ENCODE data around the gene LEFTY1. TPM values are rescaled to one million over a fixed set of nuclear protein-coding genes. Genes with fewer than 3 reads are reported as not detected.

LEFTY1 gene
- total and polyA plus RNA-seq, 2 donors (not counting 3 experiments of a cell fraction or from before 2014, with no cell fraction given), result not detected

- no peaks in the 10 kb centered on the region for H3K36me3 ChIP-seq (ENCODE audit: control insufficient read depth in 2 of 2, extremely low read depth in 1 of 2, insufficient read depth in 2 of 2, low read length in 2 of 2)
- no peaks in the 10 kb centered on the region for H4K20me1 ChIP-seq (replicated peaks; ENCODE audit: control insufficient read depth, extremely low read depth, insufficient read depth, low read length)
- no peaks in the 10 kb centered on the region for H3K79me2 ChIP-seq (ENCODE audit: control insufficient read depth, insufficient read depth, low read length)
- peak; percentile 19 for DNase-seq (ENCODE audit: low read depth, low spot score)
- dilution Hi-C loops (cut with MboI; ENCODE audit: extremely low pct_ligation_motif_present, low sequenced_read_pairs) (no loop called here), intact Hi-C loops (cut with micrococcal nuclease) (no loop called here)
- CTCF ChIA-PET, result interaction anchor here (0.6 to 4.7 kb wide), 12 partner anchors 8 to 407 kb away, joined by 3 to 40 read pairs (median 4); partner anchors contain the start of genes EPHX1, LEFTY1 and SRP9
- peak overlapping the region; percentile 38 for H3K27ac ChIP-seq (ENCODE audit: insufficient read depth, low read depth, low read length)
- no peaks in the 10 kb centered on the region for H3K9me3 ChIP-seq (replicated peaks; ENCODE audit: control insufficient read depth, insufficient read depth, low read length)
- peak overlapping the region; percentile 96 for H2AFZ ChIP-seq (ENCODE audit: low read depth, low read length)
- H3K27me3 ChIP-seq (ENCODE audit: control insufficient read depth in 2 of 2, insufficient read depth in 2 of 2, low read length in 2 of 2), result no peaks in the 10 kb centered on the region
- H3K9ac ChIP-seq (replicated peaks; ENCODE audit: extremely low read depth, insufficient read depth, low read length), result peak overlapping the region; percentile 74
- H3K9me1 ChIP-seq (replicated peaks; ENCODE audit: control insufficient read depth, extremely low read depth, insufficient read depth, low read length), result no peaks in the 10 kb centered on the region
- H3K4me3 ChIP-seq (replicated peaks in 1 of 3; ENCODE audit: insufficient read depth in 1 of 3, low read depth in 1 of 3, low read length in 3 of 3), result peak overlapping the region; percentile 70 to 91 (median 81)
- no TSS peak for BruUV-seq (replicated peaks)
- POLR2A ChIA-PET, result interaction anchor here (1.0 to 1.3 kb wide), 2 partner anchors 104 to 373 kb away, joined by 3 to 4 read pairs; partner anchors contain the start of gene SRP9
- TF ChIP-seq GATA2 (IDR thresholded peaks at IDR 0.05; ENCODE audit: insufficient read depth, insufficient read length, low read depth, low read length) (no peak), CTCF (IDR thresholded peaks at IDR 0.05; ENCODE audit: extremely low read depth in 1 of 2, insufficient read depth in 1 of 2, low read depth in 1 of 2, low read length in 2 of 2) (no peak), EZH2 (IDR thresholded peaks at IDR 0.05; ENCODE audit: borderline replicate concordance, low read depth, low read length, severe bottlenecking) (no peak), FOS (IDR thresholded peaks at IDR 0.05; ENCODE audit: borderline replicate concordance, insufficient read depth, low read length) (no peak), MYC (IDR thresholded peaks at IDR 0.05; ENCODE audit: low read depth, low read length) (no peak), POLR2AphosphoS5 (IDR thresholded peaks at IDR 0.05; ENCODE audit: insufficient read depth, low read depth, low read length) (no peak), JUN (IDR thresholded peaks at IDR 0.05; ENCODE audit: borderline replicate concordance, insufficient read depth, insufficient read length, low read depth) (no peak), POLR2A (IDR thresholded peaks at IDR 0.05; ENCODE audit: low read depth, low read length) (no peak), MAX (IDR thresholded peaks at IDR 0.05; ENCODE audit: insufficient read depth, insufficient read length) (no peak)
- FAIRE-seq, result peak; percentile 83
- peak overlapping the region; percentile 81 for H3K4me2 ChIP-seq (ENCODE audit: insufficient read depth, low read length)
- peaks cover 14% of the 10 kb centered on the region for H3K4me1 ChIP-seq (ENCODE audit: control insufficient read depth, extremely low read depth, insufficient read depth, low read length)
Observed at GRCh38 chr1:225881081-225881958, 7.6 kb downstream of the LEFTY1 start.
